HG03045 (cell line): ENCODE data around the gene NPFFR1.
"Not testable (repeated sequence)": the region's sequence is repeated elsewhere in the genome, so short reads cannot be mapped to it uniquely, and the experiment has no call there.

Experiments
- ATAC-seq: cut with Tn5 transposase; IDR thresholded peaks from one replicate; pipeline ENCODE4 v1.9.1; 2021; ENCODE audit warnings: mild to moderate bottlenecking, moderate library complexity; ENCODE audit not compliant: unreplicated experiment

The NPFFR1 gene

DNA sequence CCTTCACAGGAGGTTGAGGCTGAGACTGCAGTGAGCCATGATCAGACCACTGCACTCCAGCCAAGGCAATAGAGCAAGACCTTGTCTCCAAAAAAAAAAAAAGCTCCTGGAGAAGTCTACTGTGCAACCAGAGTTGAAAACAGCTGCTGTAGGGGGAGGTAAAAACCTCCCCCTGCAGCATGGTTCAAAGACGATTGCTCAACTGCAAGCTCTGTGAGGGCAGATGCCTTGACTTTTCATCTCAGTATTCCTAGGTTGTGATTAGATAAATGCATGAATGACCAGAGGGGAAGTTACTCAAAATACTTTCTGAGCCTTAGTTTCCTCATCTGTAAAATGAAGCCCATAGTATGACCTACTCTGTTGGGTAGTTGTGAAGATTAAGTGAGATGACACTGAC lies 25.6 kb downstream of the NPFFR1 start:
- no peak for ATAC-seq

DNA sequence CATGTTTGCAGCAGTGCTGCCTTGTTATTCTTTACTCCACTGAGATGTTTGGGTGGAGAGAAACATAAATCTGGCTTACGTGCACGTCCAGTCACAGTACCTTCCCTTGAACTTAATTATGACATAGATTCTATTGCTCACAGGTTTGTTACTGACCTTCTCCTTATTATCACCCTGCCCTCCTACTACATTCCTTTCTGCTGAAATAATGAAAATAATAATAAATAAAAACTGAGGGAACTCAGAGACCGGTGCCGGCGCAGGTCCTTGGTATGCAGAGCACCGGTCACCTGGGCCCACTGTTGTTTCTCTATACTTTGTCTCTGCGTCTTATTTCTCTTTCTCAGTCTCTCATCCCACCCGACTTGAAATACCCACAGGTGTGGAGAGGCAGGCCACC lies 26.0 kb downstream of the NPFFR1 start:
- ATAC-seq, result not testable (repeated sequence)

DNA sequence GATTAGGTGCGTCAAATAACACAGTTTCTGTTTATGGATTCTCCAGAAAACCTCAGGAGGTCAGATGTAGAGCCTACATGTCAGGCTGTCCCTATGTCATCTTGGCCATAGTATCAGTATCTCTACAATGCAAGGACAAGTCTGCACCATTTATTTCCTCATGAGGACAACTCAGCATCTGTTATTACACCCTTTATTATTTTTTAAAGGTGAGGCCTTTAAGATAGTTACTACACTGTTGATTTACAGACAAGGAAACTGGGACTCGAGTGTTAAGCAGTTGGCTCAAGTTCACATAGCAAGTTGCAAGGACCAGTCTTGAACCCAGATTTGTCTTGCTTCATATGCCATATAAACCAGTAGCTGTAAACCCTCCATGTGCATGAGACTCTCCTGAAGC lies 27.3 kb downstream of the NPFFR1 start:
- ATAC-seq, result no peak

DNA sequence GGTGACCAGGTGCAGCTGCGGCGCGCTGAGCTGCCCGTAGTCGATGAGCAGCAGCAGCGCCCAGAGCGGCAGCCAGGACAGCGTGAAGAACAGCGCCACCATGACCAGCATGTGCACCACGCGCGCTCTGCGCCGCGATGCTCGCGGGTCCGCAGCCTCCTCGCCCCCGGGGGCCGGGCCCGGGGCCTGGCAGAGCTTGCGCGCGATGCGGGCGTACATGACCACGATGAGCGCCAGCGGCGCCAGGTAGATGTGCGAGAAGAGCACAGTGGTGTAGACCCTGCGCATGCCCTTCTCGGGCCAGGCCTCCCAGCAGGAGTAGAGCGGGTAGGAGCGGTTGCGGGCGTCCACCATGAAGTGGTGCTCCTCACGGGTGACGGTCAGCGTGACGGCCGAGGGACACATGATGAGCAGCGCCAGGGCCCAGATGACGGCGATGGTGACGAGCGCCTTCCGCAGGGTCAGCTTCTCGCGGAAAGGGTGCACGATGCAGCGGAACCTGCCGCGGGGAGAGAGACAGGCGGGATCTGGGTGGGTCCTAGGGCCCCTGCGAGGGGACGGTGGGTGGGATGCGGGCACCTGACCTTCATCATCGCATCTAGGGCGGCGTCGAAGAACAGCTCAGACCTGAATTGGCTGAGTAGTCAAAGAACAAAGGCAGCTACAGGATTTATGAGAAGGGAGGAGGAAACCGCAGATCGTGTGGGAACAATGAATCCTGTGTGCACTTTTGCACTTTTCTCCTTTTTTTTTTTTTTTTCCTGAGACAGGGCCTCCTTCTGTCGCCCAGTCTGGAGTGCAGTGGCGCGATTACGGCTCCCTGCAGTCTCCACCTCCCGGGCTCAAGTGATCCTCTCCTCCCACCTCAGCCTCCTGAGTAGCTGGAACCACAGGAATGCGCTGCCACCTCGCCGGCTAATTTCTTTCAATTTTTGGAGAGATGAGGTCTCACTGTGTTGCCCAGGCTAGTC lies 28.2 kb downstream of the NPFFR1 start:
- ATAC-seq, result no peak

DNA sequence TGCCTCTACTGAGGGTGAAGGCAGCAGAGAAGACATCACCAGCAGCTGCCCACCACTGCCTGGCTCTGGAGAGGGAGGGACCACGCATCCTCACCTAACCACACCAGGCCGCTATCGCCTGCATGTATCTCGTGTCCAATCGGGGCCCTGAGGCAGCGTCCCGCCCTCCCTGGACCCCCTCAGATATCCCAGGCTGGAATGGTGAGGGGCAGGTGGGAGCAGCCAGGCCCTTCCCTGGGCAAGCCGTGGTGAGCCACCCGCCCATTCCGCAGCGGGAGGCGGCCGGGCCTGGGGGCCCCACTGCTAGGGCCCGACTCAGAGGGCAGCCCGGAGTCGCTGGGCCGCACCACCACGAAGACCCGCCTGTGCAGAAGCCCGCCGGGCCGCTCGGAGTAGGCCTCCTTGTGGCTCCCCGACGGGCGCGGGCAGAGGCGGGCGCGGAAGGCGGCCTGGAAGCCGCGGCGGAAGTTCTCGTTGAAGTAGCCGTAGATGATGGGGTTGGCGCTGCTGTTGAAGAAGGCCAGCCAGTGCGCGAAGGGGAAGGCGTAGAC lies 29.0 kb downstream of the NPFFR1 start:
- ATAC-seq, result no peak

DNA sequence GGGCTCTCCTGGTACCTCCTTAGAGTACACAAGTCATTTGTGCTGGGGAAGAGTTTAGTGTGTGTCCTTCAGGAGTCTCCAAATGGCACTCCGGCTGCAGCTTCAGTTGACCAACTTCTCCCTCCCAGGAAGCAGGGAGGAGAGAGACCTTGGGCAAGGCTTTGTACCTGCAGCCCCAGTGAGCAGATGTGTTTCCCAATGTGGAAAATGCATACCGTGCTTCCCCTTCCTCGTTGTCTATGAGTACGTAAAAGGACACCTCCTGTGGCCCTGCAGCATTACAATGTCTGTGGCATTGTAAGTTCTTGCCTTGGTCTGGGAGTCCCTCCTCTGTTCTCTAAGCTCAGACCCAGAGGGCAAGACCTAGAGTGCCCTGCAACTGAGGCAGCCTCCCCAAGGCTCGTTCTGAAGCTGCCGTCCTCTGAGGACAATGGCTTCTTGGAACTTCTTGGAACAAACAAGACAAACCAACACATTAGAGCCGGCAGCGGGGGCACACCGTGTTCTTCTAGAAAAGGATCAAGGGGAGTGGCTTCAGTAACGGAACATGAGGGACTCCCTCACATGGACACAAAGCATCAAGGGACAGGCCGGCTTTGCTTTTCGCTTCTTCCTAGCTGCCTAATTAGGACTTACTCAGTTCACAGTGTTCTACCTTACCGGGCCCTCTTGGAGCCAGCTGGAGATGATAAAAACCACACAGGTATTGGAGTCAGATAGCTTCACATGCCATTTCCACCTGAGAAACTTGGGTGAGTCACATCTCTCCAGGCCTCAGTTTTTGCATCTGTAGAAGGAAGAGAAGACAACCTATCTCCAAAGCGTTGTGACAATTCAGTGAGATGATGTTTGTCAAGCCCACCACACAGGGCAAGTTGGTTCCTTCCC lies 29.7 kb downstream of the NPFFR1 start:
- no peak for ATAC-seq

DNA sequence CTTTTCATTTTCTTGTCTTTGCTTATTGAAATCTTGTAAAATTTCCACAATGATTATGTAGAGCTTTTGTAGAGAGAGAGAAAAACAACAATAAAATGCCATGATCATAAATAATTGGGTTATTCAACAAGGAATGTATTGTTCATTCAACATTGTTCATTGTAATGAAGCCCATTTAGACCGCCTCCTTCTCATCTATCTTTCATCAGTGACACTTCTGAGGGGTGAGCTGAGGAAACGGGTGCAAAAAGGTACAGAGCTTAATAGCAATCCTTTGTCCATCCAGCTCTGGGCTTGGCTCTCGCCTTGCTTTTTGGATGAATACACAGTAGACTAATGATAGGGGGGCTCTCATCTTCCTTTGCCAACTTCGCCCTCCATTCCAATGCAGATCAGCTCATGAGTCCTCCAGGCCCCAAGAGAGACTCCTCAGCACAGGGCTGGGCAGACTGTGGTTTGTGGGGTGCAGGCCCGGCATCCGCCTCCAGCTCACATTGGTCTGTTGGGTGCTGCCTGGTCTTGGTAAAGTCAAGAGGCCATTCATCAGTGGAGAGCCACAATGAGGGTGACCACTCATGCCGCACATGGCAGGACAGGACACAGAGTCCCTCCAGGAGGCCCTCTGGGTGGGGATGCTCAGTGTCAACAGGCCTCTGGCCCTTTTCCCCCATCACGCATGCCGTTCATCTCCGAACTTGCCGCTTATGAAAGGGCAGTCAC lies 32.7 kb downstream of the NPFFR1 start:
- ATAC-seq, result no peak

DNA sequence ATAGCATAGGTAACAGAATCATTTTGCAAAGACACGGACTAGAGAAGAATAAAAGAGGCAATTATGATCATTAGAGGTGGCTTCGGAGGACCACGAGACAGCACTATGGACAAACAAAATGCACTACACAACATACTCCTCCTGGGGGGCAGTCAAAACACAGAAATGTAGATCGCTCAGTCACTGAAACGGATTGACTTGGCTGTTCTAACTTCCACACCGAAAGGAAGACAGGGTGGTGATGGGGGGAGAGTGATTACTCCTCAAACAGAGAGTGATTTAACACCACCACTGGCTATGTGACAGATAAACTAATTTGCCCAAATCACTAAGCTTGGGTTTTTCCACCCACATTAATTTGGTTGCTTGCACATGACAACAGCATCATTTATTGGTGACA lies 36.4 kb downstream of the NPFFR1 start:
- ATAC-seq, result no peak

DNA sequence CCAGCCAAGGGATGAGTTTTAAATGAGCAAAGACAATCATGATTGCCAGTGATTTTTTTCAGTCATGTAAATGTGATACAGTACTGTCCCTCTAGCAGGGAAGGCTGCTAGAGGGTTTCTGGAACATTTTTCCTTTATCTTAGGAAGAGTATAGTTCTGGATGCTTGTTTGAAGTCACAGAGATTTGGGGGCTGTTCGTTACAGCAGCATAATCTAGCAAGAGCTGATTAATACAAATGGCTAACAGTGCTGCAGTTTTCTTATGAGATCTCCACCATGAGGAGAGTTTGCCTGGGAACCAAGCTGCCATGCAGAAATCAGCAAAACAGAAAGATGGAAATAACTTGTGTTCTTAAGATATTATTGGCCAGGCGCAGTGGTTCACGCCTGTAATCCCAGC lies 42.7 kb downstream of the NPFFR1 start:
- no peak for ATAC-seq

DNA sequence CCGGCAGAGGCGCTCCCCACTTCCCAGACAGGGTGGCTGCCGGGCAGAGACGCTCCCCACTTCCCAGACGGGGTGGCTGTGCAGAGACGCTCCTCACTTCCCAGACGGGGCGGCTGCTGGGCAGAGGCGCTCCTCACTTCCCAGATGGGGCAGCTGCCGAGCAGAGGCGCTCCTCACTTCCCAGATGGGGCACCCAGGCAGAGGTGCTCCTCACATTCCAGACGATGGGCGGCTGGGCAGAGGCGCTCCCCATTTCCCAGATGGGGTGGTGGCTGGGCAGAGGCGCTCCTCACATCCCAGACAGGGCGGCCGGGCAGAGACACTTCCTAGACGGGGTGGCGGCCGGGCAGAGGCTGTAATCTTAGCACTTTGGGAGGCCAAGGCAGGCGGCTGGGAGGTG lies 43.8 kb downstream of the NPFFR1 start:
- ATAC-seq, result not testable (repeated sequence)

DNA sequence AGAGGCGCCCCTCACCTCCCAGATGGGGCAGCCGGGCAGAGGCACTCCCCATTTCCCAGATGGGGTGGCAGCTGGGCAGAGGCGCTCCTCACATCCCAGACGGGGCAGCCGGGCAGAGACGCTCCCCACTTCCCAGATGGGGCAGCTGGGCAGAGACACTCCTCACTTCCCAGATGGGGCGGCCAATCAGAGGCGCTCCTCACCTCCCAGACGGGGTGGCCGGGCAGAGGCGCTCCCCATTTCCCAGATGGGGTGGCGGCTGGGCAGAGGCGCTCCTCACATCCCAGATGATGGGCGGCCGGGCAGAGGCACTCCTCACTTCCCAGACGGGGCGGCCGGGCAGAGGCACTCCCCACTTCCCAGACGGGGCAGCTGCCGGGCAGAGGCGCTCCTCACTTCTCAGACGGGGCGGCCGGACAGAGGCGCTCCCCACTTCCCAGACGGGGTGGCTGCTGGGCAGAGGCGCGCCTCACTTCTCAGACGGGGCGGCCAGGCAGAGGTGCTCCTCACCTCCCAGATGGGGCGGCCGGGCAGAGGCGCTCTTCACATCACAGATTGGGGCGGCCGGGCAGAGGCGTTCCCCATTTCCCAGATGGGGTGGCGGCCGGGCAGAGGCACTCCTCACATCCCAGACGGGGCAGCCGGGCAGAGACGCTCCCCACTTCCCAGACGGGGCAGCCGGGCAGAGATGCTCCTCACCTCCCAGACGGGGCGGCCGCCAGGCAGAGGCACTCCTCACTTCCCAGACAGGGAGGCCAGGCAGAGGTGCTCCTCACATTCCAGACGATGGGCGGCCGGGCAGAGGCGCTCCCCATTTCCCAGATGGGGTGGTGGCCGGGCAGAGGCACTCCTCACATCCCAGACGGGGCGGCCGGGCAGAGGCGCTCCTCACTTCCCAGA lies 44.5 kb downstream of the NPFFR1 start:
- not testable (repeated sequence) for ATAC-seq

DNA sequence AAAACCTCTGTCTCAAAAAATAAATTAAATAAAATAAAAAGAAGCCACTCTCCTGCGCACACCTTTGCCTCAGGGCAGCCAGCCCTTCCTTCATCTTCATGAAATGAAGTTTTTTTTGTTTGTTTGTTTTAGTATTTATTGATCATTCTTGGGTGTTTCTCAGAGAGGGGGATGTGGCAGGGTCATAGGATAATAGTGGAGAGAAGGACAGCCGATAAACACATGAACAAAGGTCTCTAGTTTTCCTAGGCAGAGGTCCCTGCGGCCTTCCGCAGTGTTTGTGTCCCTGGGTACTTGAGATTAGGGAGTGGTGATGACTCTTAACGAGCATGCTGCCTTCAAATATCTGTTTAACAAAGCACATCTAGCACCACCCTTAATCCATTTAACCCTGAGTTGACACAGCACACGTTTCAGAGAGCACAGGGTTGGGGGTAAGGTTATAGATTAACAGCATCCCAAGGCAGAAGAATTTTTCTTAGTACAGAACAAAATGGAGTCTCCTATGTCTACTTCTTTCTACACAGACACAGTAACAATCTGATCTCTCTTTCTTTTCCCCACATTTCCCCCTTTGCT lies 45.8 kb downstream of the NPFFR1 start:
- ATAC-seq, result not testable (repeated sequence)

DNA sequence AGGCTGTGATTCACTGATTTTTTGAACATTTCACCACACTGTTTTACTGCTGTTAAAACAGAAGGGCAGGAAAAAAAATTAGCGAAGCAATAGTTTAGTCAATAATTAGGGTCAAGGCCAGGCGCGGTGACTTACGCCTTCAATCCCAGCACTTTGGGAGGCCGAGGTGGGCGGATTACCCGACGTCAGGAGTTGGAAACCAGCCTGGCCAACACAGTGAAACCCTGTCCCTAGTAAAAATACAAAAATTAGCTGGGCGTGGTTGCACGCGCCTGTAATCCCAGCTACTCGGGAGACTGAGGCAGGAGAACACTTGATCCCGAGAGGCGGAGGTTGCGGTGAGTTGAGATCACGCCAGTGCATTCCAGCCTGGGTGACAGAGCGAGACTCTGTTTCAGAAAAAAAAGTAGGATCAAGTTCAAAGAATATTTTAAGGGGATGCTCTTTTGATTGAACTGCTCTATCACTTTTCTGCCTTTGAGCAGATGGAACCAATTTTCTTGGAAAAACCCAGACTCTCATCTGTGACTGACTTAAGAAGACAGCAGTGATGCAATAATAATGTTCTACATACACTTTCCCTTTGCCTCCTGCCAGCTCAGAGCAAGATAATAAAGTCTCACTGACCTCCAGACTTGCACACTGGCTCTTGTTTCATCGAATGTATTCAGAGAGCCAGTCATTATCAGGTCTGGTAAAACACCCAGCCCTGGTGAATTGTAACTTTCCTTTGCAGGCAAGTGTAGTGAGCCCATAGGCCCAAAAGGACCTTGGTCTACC lies 48.9 kb downstream of the NPFFR1 start:
- no peak for ATAC-seq

DNA sequence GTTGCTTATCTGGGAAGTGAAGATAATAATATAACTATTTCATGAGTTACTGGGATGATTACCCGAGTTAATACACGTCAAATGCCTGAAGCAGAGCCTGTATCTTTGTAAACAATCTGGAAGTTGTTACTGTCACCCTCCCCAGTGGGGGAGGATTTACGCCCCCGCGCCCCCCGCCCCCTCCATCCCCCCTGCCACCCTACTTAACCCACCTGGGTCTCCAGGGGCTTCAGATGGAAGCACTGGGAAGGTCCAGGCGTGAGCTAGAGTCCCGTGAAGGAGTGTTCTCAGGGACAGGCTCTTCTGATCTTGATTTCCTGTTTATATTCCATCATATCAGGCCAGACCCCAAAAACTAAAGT lies 49.9 kb downstream of the NPFFR1 start:
- no peak for ATAC-seq

DNA sequence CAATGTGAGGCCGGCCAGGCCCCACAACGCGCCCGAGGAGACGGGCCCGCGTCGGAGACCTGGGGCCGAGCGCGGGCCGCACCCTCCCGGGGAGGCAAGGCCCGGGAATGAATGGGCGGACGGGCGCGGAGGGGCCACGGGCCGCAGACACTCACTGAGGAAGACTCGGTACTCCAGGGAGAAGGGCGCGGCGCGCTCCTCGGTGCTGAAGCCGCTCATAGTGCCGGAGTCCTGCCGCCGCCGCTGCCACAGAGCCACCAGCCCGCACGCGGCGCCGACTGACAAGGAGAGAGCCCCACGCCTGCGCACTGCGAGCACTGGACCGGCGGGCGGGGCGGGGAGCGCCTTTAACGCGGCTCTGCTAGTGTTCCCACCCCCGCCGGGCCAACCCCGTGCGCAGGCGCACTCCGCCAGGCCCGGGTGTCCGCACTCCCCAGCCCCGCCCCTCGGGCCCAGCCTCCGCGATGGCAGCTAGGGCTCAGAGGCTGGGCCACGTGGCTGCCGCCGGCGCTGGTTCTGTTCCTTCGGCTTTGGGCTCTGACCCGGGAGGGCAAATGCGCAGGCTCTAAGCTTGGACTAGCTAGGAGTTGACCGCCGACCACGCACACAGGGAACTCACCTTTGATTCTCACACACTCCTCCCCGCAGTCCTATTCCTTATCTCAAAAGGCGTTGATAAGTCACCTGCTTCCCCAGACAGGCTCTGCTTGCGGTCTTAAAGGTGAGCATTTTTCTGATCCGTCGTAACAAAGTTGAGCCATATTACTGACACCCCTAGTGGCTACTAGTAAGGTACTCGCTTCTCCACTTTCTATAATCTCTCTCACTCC lies 50.5 kb downstream of the NPFFR1 start, which contains the start of gene PPA1:
Gene PPA1, minus strand, starts transcription at position 321 of the 830 bp plus-strand sequence. Its CDS starts 102 bp downstream, at position 219.
- ATAC-seq, result peak; percentile 86

DNA sequence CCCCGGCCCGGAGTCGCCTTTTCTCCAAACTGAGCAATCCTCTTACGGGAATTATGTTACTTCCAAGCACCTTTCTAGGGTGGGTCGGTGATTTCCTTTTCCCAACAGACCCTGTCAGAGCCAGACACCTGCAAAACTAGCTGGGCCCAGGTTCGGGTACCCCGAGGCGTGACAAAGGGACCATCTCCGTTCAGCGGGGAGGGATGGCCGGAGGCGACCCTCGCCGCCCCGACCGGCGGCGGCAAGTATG lies 51.0 kb downstream of the NPFFR1 start:
- no peak for ATAC-seq

DNA sequence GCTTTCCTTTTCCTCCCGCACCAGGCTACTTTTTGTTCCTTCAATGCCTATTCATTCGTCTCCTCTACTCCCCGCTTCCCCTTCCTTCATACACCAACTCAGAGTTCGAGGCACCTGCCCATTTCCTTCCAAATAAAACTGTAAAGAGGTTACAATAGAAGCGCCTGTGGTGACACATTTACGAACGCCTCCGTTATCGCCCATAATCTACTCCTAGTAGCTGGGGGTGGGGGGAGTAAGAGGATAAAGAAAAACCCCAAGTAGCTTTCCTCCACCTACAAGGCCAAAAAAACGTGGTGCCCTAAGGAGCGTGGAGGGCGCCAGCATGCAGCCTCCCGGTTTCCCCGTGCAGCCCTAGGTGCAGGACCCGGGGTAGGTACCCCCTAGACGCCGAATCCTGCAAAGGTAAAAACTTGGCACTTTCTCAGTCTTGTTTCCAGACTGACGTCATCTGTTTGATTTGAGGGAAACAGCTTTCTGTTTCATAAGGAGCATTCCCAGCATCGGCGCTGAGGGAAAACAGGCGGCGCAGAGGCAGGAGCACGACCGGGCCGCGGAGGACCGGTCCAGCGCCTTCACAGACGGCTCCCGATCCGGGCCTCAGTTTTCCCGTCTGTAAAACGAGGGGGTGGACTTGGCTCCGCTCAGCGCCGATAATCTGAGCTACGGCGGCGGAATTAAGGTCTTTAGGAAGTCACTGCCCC lies 51.5 kb downstream of the NPFFR1 start:
- ATAC-seq, result no peak
